HFF-Myc (cell line): Measurements from ENCODE around the gene LRMDA.

Source experiments
- DNase-seq: peaks from one replicate; pipeline ENCODE4 v3.0.0-alpha.2; 2011; ENCODE audit warnings: low read depth; ENCODE audit errors: extremely low read depth
- H3K4me3 ChIP-seq: replicated peaks from 2 replicates; pipeline ENCODE4 v1.5.1; 2011; ENCODE audit warnings: low read depth, mild to moderate bottlenecking, control low read depth, low read length
- CTCF ChIP-seq: IDR thresholded peaks from 2 replicates; pipeline ENCODE4 v1.5.1; 2012; ENCODE audit warnings: mild to moderate bottlenecking, low read depth, low read length, control low read depth; ENCODE audit errors: missing control alignments

Gene LRMDA

GRCh38 chr10:76297358-76297757, 865.9 kb downstream of the LRMDA start:
- TF ChIP-seq CTCF: no peak
- no peak for DNase-seq
- no peak overlapping the region for H3K4me3 ChIP-seq

- TF ChIP-seq CTCF: no peak
- DNase-seq: no peak
- H3K4me3 ChIP-seq: no peak overlapping the region
Observed at GRCh38 chr10:76297780-76298281, 866.4 kb downstream of the LRMDA start.

GRCh38 chr10:76298329-76298728, 866.9 kb downstream of the LRMDA start:
- no peak for DNase-seq
- TF ChIP-seq CTCF: no peak
- no peak overlapping the region for H3K4me3 ChIP-seq

- no peak for TF ChIP-seq CTCF
- no peak overlapping the region for H3K4me3 ChIP-seq
- no peak for DNase-seq
Observed at GRCh38 chr10:76299501-76299900, 868.1 kb downstream of the LRMDA start.

- no peak overlapping the region for H3K4me3 ChIP-seq
- no peak for TF ChIP-seq CTCF
- no peak for DNase-seq
Observed at GRCh38 chr10:76301211-76301610, 869.8 kb downstream of the LRMDA start.

- no peak overlapping the region for H3K4me3 ChIP-seq
- DNase-seq: no peak
- TF ChIP-seq CTCF: no peak
Observed at GRCh38 chr10:76301950-76302349, 870.5 kb downstream of the LRMDA start.

- TF ChIP-seq CTCF: no peak
- no peak for DNase-seq
- H3K4me3 ChIP-seq: no peak overlapping the region
Observed at GRCh38 chr10:76302481-76302880, 871.1 kb downstream of the LRMDA start.
